Endothelial cell of umbilical vein (primary cell): Measurements from ENCODE around the gene RSL1D1. TPM values are rescaled to one million over a fixed set of nuclear protein-coding genes. Genes with fewer than 3 reads are reported as not detected.

Source experiments
- BruUV-seq: library from RNA; stranded (reverse); fragments of 400-500 nt; replicated peaks from 2 replicates; lab custom pipeline; 2021; lab: Mats Ljungman, UMichigan
- CTCF ChIA-PET: fragments of 300-600, 350-600 bp; sonication (Branson Sonifier 250); formaldehyde crosslinking; loops from one replicate; lab custom pipeline; 2021; ENCODE audit warnings: antibody characterized with exemption, inconsistent platforms; lab: Charles Lee
- POLR2A ChIA-PET: fragments of 300-600, 350-600 bp; sonication (Branson Sonifier 250); formaldehyde crosslinking; loops from one replicate; lab custom pipeline; 2021; ENCODE audit warnings: antibody characterized with exemption, inconsistent platforms; lab: Charles Lee
- DNase-seq: peaks from one replicate; pipeline ENCODE4 v3.0.0-alpha.2; 2011; ENCODE audit warnings: low read depth, low spot score
- FAIRE-seq: peaks from 2 replicates; lab custom pipeline; 2011; peaks lifted over from hg19 to GRCh38; lab: Jason Lieb, UNC
- H2AFZ ChIP-seq: 2 replicates; pipeline ENCODE4 v1.6.0; 2012; ENCODE audit warnings: low read depth, low read length, control low read depth, inconsistent platforms
- H3K27ac ChIP-seq: 2 replicates; pipeline ENCODE4 v1.5.1; 2011; ENCODE audit warnings: low read depth, mild to moderate bottlenecking, control low read depth, low read length, moderate library complexity; ENCODE audit not compliant: insufficient read depth
- H3K27me3 ChIP-seq, 2 experiments: 2 replicates each; pipeline versions ENCODE4 v1.6.0 to v1.6.1; 2011; ENCODE audit warnings: low read length in 2 of 2, mixed read lengths in 1 of 2; ENCODE audit not compliant: control insufficient read depth in 2 of 2, insufficient read depth in 2 of 2
- H3K36me3 ChIP-seq, 2 experiments: 2 replicates in 1 of 2; 3 replicates in 1 of 2; pipeline ENCODE4 v1.5.1; 2011; ENCODE audit warnings: low read length in 2 of 2, mild to moderate bottlenecking in 1 of 2, moderate library complexity in 1 of 2; ENCODE audit not compliant: control insufficient read depth in 2 of 2, insufficient read depth in 2 of 2; ENCODE audit errors: extremely low read depth in 1 of 2
- H3K4me1 ChIP-seq: 3 replicates; pipeline ENCODE4 v1.5.1; 2011; ENCODE audit warnings: mild to moderate bottlenecking, low read length; ENCODE audit not compliant: control insufficient read depth, insufficient read depth; ENCODE audit errors: extremely low read depth
- H3K4me2 ChIP-seq: 2 replicates; pipeline ENCODE4 v1.6.1; 2011; ENCODE audit warnings: low read length, control low read depth, mixed read lengths; ENCODE audit not compliant: insufficient read depth
- H3K4me3 ChIP-seq, 3 experiments: fragments of 200-600 bp in 1 of 3; sonication (generic), shearing (Covaris generic) in 1 of 3; replicated peaks in 1 of 3; 2 replicates each; pipeline ENCODE4 v1.5.1; 2011 to 2016; ENCODE audit warnings: control low read depth in 3 of 3, low read length in 3 of 3, mild to moderate bottlenecking in 2 of 3, inconsistent platforms in 1 of 3, low read depth in 1 of 3, moderate library complexity in 1 of 3; ENCODE audit not compliant: insufficient read depth in 1 of 3
- H3K79me2 ChIP-seq: 2 replicates; pipeline ENCODE4 v1.6.0; 2012; ENCODE audit warnings: low read length, inconsistent platforms; ENCODE audit not compliant: control insufficient read depth, insufficient read depth
- H3K9ac ChIP-seq: replicated peaks from 2 replicates; pipeline ENCODE3; 2011; ENCODE audit warnings: low read length, control low read depth; ENCODE audit not compliant: insufficient read depth; ENCODE audit errors: extremely low read depth
- H3K9me1 ChIP-seq: replicated peaks from 3 replicates; pipeline ENCODE4 v1.6.0; 2011; ENCODE audit warnings: mild to moderate bottlenecking, low read length; ENCODE audit not compliant: control insufficient read depth, insufficient read depth; ENCODE audit errors: extremely low read depth
- H3K9me3 ChIP-seq: replicated peaks from 2 replicates; pipeline ENCODE4 v1.5.1; 2012; ENCODE audit warnings: low read length, inconsistent platforms; ENCODE audit not compliant: control insufficient read depth, insufficient read depth
- H4K20me1 ChIP-seq: replicated peaks from 2 replicates; pipeline ENCODE3; 2011; ENCODE audit warnings: mild to moderate bottlenecking, low read length; ENCODE audit not compliant: control insufficient read depth, insufficient read depth; ENCODE audit errors: extremely low read depth
- EZH2 ChIP-seq: IDR thresholded peaks from 2 replicates; pipeline ENCODE4 v1.6.1; 2012; ENCODE audit warnings: borderline replicate concordance, low read depth, mild to moderate bottlenecking, moderate library complexity, low read length, inconsistent platforms; ENCODE audit not compliant: severe bottlenecking
- FOS ChIP-seq: IDR thresholded peaks from 2 replicates; pipeline ENCODE4 v1.6.1; 2011; ENCODE audit warnings: mild to moderate bottlenecking, low read length, moderate library complexity, borderline replicate concordance; ENCODE audit not compliant: insufficient read depth
- JUN ChIP-seq: IDR thresholded peaks from 2 replicates; pipeline ENCODE4 v1.6.1; 2011; ENCODE audit warnings: borderline replicate concordance, low read depth; ENCODE audit not compliant: insufficient read length, insufficient read depth
- MAX ChIP-seq: IDR thresholded peaks from 2 replicates; pipeline ENCODE4 v1.6.1; 2011; ENCODE audit not compliant: insufficient read depth, insufficient read length
- MYC ChIP-seq: IDR thresholded peaks from one replicate; pipeline ENCODE4 v1.6.1; 2011; ENCODE audit warnings: mild to moderate bottlenecking, low read depth, low read length
- POLR2AphosphoS5 ChIP-seq: IDR thresholded peaks from 2 replicates; pipeline ENCODE4 v1.6.1; 2012; ENCODE audit warnings: low read depth, mild to moderate bottlenecking, control low read depth, low read length, moderate library complexity; ENCODE audit not compliant: insufficient read depth
- dilution Hi-C: fragments of 300-500 bp; cut with MboI; formaldehyde crosslinking; loops from one replicate; pipeline ENCODE4 v1.15.0; 2019; ENCODE audit warnings: low sequenced_read_pairs; ENCODE audit not compliant: extremely low pct_ligation_motif_present
- intact Hi-C: fragments of 100-400 bp; cut with micrococcal nuclease; formaldehyde crosslinking; loops from one replicate; pipeline ENCODE4 v1.10.0; 2022
- polyA plus RNA-seq, 4 experiments: library from polyadenylated mRNA; depleted of rRNA in 3 of 4; stranded (reverse) in 3 of 4; unstranded in 1 of 4; fragments of >200 nt; gene quantifications; 2 replicates each; pipeline versions ENCODE4 v1.2.1 to v1.2.3, GENCODE V29; 2011 to 2012; ENCODE audit warnings: missing spikeins in 1 of 4
- total RNA-seq: library from RNA; stranded (reverse); gene quantifications from 2 replicates; pipeline ENCODE4 v1.2.3, GENCODE V29; 2021
- TF ChIP-seq, protein P1 (sequence below), 2 donors: IDR thresholded peaks; 1 replicate in 1 of 2; 2 replicates in 1 of 2; pipeline ENCODE4 v1.5.1; 2011; ENCODE audit warnings: low read length in 2 of 2, mild to moderate bottlenecking in 2 of 2, moderate library complexity in 2 of 2, control low read depth in 1 of 2, inconsistent platforms in 1 of 2, low read depth in 1 of 2; ENCODE audit not compliant: insufficient read depth in 1 of 2; ENCODE audit errors: extremely low read depth in 1 of 2

RSL1D1 gene
- total and polyA plus RNA-seq, 2 donors (not counting 3 experiments of a cell fraction or from before 2014, with no cell fraction given) = 17.0 to 132 TPM

GRCh38 chr16:11868412-11868980 lies 17.2 kb upstream of the RSL1D1 start:
- H3K9me3 ChIP-seq = no peaks in the 10 kb centered on the region
- H3K9me1 ChIP-seq = no peaks in the 10 kb centered on the region
- no peaks in the 10 kb centered on the region for H3K79me2 ChIP-seq
- H3K4me3 ChIP-seq = no peak overlapping the region
- dilution Hi-C loops (no loop called here), intact Hi-C loops (no loop called here)
- H3K4me1 ChIP-seq = peaks cover 4% of the 10 kb centered on the region
- peaks cover 3 to 21% of the 10 kb centered on the region in 2 experiments for H3K36me3 ChIP-seq
- no peak overlapping the region for H2AFZ ChIP-seq
- CTCF ChIA-PET = interaction anchor here (1.2 to 2.0 kb wide), 3 partner anchors 10 to 199 kb away, joined by 3 to 8 read pairs (median 6); no protein-coding TSS in a partner anchor
- H4K20me1 ChIP-seq = no peaks in the 10 kb centered on the region
- no peak overlapping the region for H3K9ac ChIP-seq
- TF ChIP-seq MAX (no peak), POLR2AphosphoS5 (no peak), EZH2 (no peak), FOS (no peak)
- POLR2A ChIA-PET = no interaction called here
- no peak for FAIRE-seq
- no TSS peak for BruUV-seq
- no peak for DNase-seq
- no peak overlapping the region for H3K4me2 ChIP-seq
- H3K27me3 ChIP-seq = no peaks in the 10 kb centered on the region
- H3K27ac ChIP-seq = no peak overlapping the region

- FAIRE-seq (no peak), DNase-seq (no peak)
- no peak overlapping the region for H3K27ac ChIP-seq
- H3K4me3 ChIP-seq = no peak overlapping the region
- H3K79me2 ChIP-seq = peaks cover 5% of the 10 kb centered on the region
- no peak overlapping the region for H3K4me2 ChIP-seq
- ChIA-PET CTCF (no interaction called here), POLR2A (no interaction called here)
- no peaks in the 10 kb centered on the region for H4K20me1 ChIP-seq
- dilution Hi-C loops (no loop called here), intact Hi-C loops (no loop called here)
- no TSS peak for BruUV-seq
- no peaks in the 10 kb centered on the region for H3K27me3 ChIP-seq
- H3K4me1 ChIP-seq = no peaks in the 10 kb centered on the region
- TF ChIP-seq, protein P1, sequence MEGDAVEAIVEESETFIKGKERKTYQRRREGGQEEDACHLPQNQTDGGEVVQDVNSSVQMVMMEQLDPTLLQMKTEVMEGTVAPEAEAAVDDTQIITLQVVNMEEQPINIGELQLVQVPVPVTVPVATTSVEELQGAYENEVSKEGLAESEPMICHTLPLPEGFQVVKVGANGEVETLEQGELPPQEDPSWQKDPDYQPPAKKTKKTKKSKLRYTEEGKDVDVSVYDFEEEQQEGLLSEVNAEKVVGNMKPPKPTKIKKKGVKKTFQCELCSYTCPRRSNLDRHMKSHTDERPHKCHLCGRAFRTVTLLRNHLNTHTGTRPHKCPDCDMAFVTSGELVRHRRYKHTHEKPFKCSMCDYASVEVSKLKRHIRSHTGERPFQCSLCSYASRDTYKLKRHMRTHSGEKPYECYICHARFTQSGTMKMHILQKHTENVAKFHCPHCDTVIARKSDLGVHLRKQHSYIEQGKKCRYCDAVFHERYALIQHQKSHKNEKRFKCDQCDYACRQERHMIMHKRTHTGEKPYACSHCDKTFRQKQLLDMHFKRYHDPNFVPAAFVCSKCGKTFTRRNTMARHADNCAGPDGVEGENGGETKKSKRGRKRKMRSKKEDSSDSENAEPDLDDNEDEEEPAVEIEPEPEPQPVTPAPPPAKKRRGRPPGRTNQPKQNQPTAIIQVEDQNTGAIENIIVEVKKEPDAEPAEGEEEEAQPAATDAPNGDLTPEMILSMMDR (IDR thresholded peaks at IDR 0.05; ENCODE audit: extremely low read depth in 1 of 2, insufficient read depth in 1 of 2, low read depth in 1 of 2, low read length in 2 of 2) = no peak
- TF ChIP-seq MYC = no peak
- TF ChIP-seq JUN = no peak
- no peak for TF ChIP-seq POLR2AphosphoS5
- no peak for TF ChIP-seq FOS
- no peak for TF ChIP-seq EZH2
- H3K9ac ChIP-seq = no peak overlapping the region
- no peak overlapping the region for H2AFZ ChIP-seq
- H3K9me3 ChIP-seq = no peaks in the 10 kb centered on the region
- no peaks in the 10 kb centered on the region for H3K9me1 ChIP-seq
- no peaks in the 10 kb centered on the region for H3K36me3 ChIP-seq
These were observed 11.1 kb upstream of the RSL1D1 start for GRCh38 chr16:11862489-11862888.
